ENCODE measurements around the gene FLRT3.

FLRT3 gene

DNA sequence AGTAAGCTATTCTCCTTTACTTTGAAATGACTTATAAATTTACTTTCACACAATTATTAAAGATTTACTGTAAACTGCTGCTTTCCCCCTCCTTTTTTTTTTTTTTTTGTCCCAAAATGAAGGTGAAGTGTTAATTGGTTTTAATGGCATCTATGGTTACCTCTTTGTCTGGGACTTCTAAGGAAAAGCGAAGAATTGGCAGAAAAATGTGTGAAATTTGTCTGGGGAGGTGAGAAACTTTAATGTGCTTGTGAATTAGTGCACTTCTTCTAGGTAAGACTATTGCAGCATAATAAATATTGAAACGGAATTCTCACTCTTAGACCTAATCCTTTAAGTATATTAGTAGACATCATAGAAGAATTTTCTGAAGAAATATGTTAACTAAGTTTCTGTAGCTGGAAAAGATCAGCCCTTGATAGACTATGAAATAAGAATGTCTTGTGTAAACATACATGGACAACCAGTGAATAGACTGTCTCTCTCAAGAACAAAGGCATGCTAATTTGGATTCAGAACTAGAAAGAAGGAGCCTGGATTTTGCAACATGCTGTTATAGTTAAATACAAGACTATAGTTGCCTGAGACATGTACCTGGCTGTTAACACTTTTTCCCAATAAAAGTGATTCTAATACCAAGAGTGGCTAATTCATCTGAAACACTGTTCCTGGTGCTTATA is 23.9 kb downstream of the FLRT3 start:
- DNase-seq, result no peak

DNA sequence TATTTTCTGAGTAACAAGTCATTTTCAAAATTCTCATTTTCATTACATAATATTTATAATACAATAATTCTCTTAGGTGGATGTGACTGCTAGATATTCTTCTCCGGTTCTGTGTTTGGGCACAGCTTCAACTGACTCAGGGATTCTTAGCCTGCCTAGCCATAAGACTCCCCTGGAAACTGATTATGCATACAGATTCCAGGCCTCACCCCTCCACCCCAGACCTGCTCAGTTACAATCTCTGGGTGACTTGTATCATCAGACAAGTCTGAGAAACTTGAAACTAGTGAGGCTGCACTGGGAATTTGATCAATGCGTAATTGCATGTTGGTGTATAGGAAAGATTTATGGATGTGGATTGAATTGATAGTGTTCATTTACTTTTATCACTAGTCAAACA is 25.4 kb downstream of the FLRT3 start:
- DNase-seq, result no peak

DNA sequence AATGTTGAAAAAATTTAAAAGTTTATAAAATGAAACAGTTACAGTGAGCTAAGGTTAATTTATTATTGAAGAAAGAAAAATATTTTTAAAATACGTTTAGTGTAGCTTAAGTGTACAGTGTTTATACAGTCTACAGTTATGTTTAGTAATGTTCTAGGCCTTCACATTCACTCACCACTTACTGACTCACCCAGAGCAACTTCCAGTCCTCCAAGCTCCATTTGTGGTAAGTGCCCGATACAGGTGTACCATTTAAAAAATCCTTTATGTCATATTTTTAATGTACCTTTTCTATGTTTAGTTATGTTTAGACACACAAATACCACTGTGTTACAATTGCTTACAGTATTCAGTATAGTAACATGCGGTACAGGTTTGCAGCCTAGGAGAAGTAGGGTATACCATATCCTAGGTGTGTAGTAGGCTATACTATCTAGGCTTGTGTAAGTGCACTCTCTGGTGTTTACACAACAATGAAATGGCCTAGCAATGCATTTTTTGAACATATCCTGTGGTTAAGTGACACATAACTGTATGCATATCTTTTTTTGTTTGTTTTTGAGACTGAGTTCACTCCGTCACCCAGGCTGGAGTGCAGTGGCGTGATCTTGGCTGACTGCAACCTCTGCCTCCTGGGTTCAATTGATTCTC is 26.3 kb downstream of the FLRT3 start:
- DNase-seq, result no peak

DNA sequence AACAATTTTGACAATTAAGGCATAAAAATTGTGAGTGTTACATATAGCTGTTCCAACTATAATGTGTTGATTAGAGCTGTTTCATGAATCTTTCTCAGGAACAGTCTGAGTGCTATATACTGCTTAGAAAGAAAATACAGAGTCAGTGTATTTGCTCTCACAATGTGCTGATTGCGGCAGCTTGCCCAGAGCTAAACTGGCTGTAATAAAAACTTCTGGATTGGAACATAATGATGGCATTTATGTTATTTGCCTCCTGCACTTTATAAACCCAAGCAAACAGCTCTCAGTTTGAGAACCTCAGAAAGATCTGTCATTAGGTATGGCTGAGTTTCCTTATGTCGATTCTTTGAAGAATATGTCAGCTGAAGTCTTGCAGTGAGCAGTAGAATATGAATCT is 29.5 kb downstream of the FLRT3 start:
- no peak for DNase-seq

DNA sequence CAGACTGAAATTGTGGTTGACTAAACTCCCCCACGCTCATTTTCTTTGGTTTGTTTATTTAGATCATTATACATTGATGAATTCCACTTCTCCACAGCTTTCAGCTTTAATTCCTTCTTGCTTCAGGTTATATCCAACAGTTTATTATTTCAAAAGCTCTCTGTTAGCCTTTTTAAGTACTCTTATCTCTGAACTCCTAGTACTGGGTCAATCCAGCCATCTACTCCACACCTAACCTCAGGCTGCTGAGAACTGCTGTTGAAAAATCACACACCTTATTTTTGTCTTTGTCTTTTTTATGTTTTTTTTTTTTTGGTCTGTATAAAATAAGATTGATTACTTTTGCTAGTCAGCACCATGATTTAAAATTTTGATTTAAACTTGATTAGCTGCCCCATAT is 32.9 kb downstream of the FLRT3 start:
- DNase-seq, result no peak

DNA sequence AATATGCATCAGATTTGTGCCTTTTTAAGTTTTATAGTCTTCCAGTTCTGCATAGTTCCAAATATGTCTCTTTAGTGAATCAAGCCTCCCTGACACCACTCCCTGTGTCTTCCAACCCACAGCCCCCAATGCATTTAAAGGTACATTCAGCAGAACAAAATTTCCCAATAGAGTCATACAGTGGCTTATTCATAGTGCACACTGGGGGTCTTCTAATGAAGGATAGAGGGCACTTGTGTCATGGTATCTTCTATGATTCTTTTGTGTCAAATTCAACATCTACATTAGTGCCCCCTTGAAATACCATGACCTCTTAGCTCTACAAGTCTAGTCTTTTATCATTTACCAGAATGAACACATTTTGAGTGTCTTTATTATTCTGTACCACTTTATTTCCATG is 33.8 kb downstream of the FLRT3 start:
- no peak for DNase-seq

DNA sequence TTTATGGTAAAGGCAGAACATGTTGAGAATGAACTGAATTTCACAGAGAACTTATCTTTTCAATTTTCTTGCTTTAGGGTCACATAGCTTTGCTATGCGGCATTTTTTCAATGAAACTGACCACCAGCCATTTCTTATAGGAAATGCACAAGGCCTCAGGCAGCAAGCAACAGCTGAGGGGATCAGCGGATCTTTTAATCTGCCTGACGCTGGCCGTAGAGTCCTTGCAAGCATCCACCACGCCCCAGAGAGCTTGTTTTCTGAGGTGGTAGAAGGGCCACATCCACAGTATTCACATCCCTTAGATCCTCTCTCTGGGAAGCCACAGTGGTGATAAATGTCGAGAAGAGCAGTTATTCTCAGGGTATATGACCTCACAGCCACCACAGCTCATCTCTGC is 34.3 kb downstream of the FLRT3 start:
- no peak for DNase-seq

DNA sequence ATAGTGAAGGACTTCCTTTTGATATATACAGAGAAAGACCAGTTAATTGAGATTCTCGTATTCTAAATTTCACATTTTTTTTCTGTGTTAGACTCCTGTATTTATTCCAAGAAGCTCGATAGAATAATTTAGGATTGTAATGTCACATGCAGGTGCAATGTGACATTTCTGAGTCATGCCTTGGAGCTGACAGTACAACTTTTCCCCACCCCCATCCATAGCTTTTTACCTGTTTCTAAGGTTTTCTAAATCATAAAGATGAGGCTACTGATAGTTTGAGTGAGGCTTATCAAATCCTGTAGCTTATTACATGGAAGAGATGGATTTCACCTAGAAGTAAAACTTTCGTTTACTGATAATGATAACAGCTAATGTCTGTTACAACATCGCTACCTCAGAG is 37.6 kb downstream of the FLRT3 start:
- DNase-seq, result no peak

DNA sequence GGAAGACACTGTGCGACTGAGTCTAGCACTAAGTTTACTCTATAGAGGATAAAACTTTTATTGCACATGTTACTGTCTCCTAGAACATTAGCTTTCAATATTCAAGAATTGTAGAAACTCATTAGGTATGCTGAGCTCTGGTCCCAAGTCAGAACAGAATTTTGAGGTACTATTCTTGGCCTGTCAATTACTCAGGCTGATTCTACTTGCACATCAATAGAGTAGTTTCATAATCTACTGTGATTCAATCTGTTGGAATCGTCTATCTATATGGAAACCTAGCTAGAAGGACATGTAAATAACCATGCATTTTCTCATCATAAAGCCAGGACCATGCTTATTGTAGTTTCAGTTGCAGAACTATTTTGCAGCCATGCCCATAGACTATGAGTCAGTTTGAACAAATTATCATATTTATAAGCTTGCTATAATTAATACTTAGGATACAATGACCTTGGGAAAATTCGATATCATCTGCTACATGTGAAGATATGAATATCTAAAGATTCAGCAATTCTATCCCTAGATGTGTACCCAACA is 41.6 kb downstream of the FLRT3 start:
- no peak for DNase-seq

DNA sequence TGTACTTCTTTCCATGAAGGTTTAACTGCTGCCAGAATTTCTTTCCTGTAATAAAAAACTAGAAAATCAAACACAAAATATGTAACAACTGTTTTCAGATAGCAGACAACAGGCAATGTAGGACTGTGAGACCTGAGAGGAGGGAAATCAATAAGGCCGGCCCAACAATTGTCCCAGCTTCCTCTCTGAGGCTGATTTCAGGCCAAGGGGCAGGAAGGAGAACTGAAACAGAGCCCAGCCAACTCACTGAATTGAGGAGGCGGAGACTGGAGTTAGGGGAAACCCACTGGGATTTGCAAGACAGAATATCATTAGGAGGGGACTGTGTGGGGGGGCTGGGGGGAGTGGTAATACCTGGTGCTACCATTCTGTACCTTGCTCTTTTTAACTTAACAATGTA is 42.2 kb downstream of the FLRT3 start:
- DNase-seq, result no peak

DNA sequence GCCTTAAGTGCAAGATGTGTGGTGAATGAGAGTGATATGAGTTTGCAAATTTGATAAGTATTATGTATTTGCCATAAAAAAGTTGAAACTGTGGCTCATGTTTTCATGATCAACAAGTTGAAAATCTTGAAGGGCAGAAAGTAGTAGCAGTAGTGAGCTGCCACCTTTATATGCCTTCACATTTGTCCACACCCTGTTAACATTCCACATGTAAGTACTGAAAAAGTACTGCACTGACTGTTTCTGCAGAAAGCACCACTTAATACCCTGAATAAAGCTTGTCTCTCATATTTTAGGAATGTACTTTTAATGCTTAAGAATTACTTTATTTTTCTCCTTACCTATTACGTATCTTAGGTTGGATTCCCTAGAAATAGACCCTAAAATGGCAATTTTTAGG is 45.9 kb downstream of the FLRT3 start:
- DNase-seq, result no peak

DNA sequence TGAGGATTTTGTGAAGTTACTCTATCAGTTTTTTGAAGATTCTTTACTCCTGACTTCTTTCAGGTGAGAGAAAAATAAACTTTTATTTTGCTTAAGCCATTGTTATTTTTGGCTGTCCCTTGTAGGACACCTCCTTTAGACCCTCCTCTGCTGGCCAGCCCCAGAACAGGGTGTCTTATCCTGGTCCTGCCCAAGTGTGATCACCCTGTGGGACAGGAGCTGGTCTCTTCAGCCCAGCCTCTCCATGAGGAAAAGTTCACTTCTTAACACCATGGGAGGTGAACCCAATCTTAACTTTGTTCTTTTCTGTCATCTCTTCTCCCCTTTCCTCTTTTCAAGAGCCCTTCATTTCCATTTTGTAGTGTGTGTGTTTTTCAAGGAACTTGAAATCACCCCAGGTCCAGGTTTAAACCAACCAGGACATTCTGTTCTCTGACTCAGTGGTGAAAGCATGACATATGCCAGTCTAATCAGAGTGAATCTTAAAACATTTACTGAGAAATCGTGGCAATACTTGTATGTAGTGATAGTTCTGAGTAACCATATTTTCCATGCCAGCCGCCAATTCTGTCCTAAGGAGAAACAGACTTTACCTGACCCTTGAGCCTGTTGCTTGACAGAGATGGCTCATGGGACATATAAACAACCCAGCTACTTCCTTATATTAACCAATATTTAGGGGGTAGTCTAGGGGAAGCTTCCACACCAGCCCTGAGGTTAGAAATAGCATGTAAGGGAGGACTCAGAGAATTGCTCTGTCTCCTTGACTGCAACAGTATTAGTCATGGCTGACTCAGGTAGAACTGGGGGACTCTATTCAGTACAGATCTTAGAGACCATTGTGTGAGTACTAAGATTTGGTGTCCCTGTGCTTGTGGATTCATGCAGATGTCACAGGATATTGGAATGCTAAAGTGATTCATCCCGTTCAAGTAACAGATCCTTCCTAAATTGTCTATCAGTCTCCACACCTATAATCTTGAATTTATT is 48.8 kb downstream of the FLRT3 start:
- DNase-seq, result no peak

DNA sequence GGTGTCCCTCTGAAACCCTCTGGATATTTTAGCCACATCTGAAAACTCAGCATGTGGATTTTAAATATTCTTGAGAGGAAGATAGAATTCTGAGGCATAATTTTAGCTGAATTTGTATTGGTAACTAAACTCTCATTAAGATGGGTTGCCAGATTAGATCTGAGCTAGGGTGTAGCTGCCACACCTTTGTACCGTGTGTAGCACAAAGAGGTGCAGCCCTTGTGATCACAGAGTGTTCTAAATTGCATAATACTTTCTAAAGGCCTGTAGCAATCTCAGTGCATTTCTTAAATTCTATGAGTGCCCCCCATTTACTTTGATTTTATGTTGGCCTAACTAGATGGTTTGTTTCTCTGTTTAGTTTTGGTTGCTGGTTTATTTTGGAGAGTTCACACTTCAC is 53.0 kb downstream of the FLRT3 start:
- DNase-seq, result no peak

DNA sequence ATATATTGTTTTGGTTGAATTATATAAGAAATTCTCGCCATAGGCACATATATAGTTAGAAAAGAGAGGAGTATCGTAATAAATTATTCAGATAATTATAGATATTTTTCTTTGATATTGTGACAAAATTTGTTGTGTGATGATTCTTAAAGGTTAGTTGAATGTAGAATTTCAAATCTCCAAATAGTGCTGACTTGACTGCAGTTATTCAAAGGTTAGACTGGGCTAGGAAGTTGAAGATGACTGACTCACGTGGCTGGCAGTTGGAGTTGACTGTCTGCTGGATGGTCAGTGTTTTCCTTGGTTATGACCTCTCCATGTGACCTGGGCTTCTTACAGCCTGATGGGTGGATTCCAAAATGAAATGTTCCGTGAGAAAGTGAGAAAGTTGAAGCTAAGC is 55.3 kb downstream of the FLRT3 start:
- no peak for DNase-seq
